ENCODE measurements around the gene SLAMF9.

GRCh38 chr1:159919236-159919865, 34.7 kb downstream of the SLAMF9 start:
- TF ChIP-seq CTCF (IDR thresholded peaks at IDR 0.05) (no peak), POLR2A (IDR thresholded peaks at IDR 0.05) (no peak), POLR2AphosphoS5 (IDR thresholded peaks at IDR 0.05) (no peak)
